T-helper 1 cell treated with Interleukin-12 subunit alpha and Interleukin-12 subunit beta and Interleukin-4 antibody, amounts not matched to agents 30 μg/mL and 1 μg/mL, for 36 hours (primary cell): ENCODE data around the gene UNCX.
A peak's percentile ranks its signal among the peaks of the same experiment; 100 is the strongest.

Experiments
- H3K27ac Mint-ChIP-seq: one replicate; pipeline ENCODE4 v1.8.0; 2021; ENCODE audit warnings: mild to moderate bottlenecking, mixed read lengths
- H3K27me3 Mint-ChIP-seq: one replicate; pipeline ENCODE4 v1.8.0; 2021; ENCODE audit warnings: low read depth, mixed read lengths
- H3K36me3 Mint-ChIP-seq: one replicate; pipeline ENCODE4 v1.8.0; 2021; ENCODE audit warnings: low read depth, mixed read lengths
- H3K4me1 Mint-ChIP-seq: one replicate; pipeline ENCODE4 v1.8.0; 2021; ENCODE audit warnings: low read depth, mixed read lengths
- H3K4me3 Mint-ChIP-seq: one replicate; pipeline ENCODE4 v1.8.0; 2021; ENCODE audit warnings: mild to moderate bottlenecking, moderate library complexity, mixed read lengths
- H3K9me3 Mint-ChIP-seq: one replicate; pipeline ENCODE4 v1.8.0; 2021; ENCODE audit warnings: mixed read lengths

UNCX gene

DNA sequence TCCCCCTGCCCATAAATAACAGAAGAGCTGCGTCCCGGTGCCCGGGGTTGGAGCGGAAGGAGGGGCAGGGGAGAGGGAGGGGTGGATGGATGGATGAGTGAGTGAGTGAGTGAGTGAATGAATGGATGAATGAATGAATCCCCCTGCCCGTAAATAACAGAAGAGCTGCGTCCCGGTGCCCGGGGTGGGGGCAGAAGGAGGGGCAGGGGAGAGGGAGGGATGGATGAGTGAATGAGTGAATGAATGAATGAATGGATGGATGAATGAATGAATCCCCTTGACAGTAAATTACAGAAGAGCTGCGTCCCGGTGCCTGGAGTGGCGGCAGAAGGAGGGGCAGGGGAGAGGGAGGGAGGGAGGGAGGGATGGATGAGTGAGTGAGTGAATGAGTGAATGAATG, 7.6 kb upstream of the UNCX start:
- no peaks in the 10 kb centered on the region for H3K9me3 Mint-ChIP-seq
- peaks cover 67% of the 10 kb centered on the region for H3K27me3 Mint-ChIP-seq
- no peaks in the 10 kb centered on the region for H3K4me1 Mint-ChIP-seq
- H3K36me3 Mint-ChIP-seq, result no peaks in the 10 kb centered on the region
- H3K4me3 Mint-ChIP-seq, result no peak overlapping the region
- no peak overlapping the region for H3K27ac Mint-ChIP-seq

- H3K27me3 Mint-ChIP-seq, result peaks cover 70% of the 10 kb centered on the region
- H3K27ac Mint-ChIP-seq, result peak overlapping the region; percentile 36
Measured at GRCh38 chr7:1225441-1226185, 7.1 kb upstream of the UNCX start.

GRCh38 chr7:1226186-1226901, 6.3 kb upstream of the UNCX start:
- H3K4me1 Mint-ChIP-seq, result no peaks in the 10 kb centered on the region
- H3K4me3 Mint-ChIP-seq, result no peak overlapping the region
- H3K27ac Mint-ChIP-seq, result peak overlapping the region; percentile 45
- peaks cover 69% of the 10 kb centered on the region for H3K27me3 Mint-ChIP-seq
- no peaks in the 10 kb centered on the region for H3K36me3 Mint-ChIP-seq
- no peaks in the 10 kb centered on the region for H3K9me3 Mint-ChIP-seq

More at GRCh38 chr7:1225441-1226185, 7.1 kb upstream of the UNCX start:
- no peak overlapping the region for H3K4me3 Mint-ChIP-seq
- no peaks in the 10 kb centered on the region for H3K36me3 Mint-ChIP-seq
- no peaks in the 10 kb centered on the region for H3K9me3 Mint-ChIP-seq
- H3K4me1 Mint-ChIP-seq, result no peaks in the 10 kb centered on the region

DNA sequence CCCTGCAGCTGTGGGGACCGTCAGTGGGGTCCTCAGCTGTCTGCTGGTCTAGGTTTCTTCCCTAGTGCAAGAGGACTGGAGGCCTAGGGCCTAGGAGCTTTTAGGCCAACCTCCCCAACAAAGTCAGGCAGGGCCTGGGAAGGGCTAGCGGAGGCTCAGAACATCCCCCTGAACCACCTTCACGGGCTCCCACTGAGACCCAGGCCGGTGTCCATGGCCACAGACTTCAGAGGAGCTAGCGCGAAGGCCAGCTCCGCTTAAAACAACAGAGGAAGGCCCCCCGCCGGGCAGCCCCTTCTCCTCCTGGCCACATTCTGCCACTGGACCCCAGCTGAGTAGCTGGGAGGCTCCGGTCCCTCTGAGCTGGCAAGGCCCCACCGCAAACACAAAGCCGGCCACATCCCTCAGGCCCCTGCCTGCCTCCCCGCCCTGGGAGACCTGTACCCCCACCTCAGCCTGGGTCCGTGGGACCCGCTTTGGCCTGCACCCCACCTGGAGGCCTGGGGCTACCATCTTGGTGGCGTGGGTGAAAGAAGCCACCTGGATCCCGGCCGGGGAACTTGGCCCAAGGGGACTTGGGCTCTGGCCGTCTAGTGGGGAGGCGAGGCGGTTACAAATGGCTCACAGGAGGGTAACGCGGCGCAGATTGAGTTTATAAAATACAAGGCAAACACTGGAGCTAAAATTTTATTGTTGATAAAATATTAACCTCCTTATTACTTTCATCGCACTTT, 5.4 kb upstream of the UNCX start:
- H3K36me3 Mint-ChIP-seq, result peaks cover 2% of the 10 kb centered on the region
- peaks cover 70% of the 10 kb centered on the region for H3K27me3 Mint-ChIP-seq
- H3K27ac Mint-ChIP-seq, result no peak overlapping the region
- no peaks in the 10 kb centered on the region for H3K9me3 Mint-ChIP-seq
- no peaks in the 10 kb centered on the region for H3K4me1 Mint-ChIP-seq
- no peak overlapping the region for H3K4me3 Mint-ChIP-seq

- H3K4me3 Mint-ChIP-seq, result no peak overlapping the region
- H3K36me3 Mint-ChIP-seq, result peaks cover 2% of the 10 kb centered on the region
- H3K4me1 Mint-ChIP-seq, result no peaks in the 10 kb centered on the region
- peak overlapping the region; percentile 9 for H3K27ac Mint-ChIP-seq
- no peaks in the 10 kb centered on the region for H3K9me3 Mint-ChIP-seq
- peaks cover 70% of the 10 kb centered on the region for H3K27me3 Mint-ChIP-seq
Measured at GRCh38 chr7:1227814-1228544, 4.7 kb upstream of the UNCX start.

- Mint-ChIP-seq H3K27ac (no peak overlapping the region), H3K9me3 (no peaks in the 10 kb centered on the region), H3K36me3 (peaks cover 2% of the 10 kb centered on the region), H3K4me1 (no peaks in the 10 kb centered on the region), H3K27me3 (peaks cover 66% of the 10 kb centered on the region), H3K4me3 (no peak overlapping the region)
Measured at GRCh38 chr7:1228545-1229201, 4.0 kb upstream of the UNCX start.

DNA sequence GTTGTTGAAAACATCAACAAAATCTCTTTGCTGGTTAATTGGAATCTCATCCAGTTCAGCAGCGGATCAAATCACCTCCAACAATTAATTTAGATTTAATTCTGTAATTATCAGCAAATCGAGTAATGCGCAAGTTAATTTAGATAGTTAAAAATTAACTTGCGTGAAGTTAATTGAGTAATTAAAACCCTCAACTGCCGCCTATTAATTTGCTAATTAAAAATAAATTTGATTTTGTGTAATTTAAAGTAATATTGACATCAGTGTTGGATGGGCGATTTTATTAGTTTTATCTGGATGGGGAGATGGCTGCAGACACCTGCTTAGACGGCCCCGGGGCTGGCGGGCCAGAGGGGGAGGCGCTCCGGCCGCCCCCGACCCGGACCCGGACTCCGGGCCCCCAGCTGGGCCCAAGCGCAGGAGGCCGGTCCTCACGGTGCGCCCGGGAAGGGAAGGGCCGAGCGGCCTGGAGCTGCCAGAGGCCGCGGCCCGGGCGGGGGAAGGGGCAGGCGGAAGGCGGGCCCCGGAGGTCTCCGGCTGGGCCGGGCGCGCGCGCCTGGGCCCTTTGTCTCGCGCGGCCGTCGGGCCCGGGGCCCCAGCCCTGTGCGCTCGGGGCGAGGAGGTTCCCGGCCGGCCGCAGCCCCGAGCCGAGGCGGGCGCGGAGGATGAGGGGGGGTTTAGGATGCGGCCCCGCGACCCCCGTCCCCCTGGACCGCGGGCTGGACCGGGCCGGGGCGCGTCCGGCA, 3.3 kb upstream of the UNCX start:
- Mint-ChIP-seq H3K9me3 (no peaks in the 10 kb centered on the region), H3K36me3 (peaks cover 5% of the 10 kb centered on the region), H3K4me3 (no peak overlapping the region), H3K27me3 (peaks cover 68% of the 10 kb centered on the region), H3K4me1 (no peaks in the 10 kb centered on the region), H3K27ac (no peak overlapping the region)

- Mint-ChIP-seq H3K9me3 (no peaks in the 10 kb centered on the region), H3K27ac (no peak overlapping the region), H3K4me3 (no peak overlapping the region), H3K4me1 (peaks cover 2% of the 10 kb centered on the region), H3K27me3 (peaks cover 73% of the 10 kb centered on the region), H3K36me3 (peaks cover 7% of the 10 kb centered on the region)
Measured at GRCh38 chr7:1229956-1230355, 2.7 kb upstream of the UNCX start.

DNA sequence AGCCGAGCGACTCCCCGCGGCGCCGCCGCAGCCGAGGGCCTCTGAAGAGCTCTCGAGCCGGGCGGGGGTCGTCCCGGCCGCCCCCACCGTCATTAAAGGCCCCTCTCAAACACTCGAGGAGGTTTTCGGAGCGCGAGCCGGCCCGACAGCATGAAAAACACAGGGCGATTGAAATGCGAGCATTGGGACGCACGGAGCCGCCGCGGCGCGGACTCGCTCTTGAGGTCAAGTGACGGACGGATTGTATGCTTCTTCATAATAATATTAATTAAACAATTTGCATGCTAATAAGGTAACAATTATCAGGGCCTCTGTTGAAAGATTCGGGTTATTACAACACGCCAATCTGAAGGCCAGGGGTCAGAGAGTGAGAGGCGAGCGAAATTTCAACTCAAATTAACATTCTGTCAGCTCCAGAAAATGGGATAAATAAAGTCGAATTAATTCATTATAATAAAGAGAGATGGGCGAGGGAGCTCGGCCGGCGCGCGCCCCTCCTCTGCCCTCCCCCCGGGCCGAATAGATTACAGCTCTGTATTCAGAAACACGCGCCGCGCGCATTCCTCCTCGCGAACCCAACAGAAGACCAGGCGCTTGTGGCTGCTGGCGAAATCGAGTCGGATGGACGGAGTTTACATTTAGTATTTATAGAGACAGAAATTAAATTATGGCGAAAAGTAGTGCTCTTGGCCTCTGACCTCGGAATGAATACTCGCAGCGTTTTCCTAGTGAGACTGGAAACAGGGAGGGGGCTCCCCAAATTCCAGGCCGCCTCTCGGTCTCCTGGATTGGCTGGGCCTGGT, 2.1 kb upstream of the UNCX start:
- Mint-ChIP-seq H3K9me3 (no peaks in the 10 kb centered on the region), H3K36me3 (peaks cover 7% of the 10 kb centered on the region), H3K27ac (no peak overlapping the region), H3K4me3 (no peak overlapping the region), H3K27me3 (peaks cover 73% of the 10 kb centered on the region), H3K4me1 (peaks cover 2% of the 10 kb centered on the region)

DNA sequence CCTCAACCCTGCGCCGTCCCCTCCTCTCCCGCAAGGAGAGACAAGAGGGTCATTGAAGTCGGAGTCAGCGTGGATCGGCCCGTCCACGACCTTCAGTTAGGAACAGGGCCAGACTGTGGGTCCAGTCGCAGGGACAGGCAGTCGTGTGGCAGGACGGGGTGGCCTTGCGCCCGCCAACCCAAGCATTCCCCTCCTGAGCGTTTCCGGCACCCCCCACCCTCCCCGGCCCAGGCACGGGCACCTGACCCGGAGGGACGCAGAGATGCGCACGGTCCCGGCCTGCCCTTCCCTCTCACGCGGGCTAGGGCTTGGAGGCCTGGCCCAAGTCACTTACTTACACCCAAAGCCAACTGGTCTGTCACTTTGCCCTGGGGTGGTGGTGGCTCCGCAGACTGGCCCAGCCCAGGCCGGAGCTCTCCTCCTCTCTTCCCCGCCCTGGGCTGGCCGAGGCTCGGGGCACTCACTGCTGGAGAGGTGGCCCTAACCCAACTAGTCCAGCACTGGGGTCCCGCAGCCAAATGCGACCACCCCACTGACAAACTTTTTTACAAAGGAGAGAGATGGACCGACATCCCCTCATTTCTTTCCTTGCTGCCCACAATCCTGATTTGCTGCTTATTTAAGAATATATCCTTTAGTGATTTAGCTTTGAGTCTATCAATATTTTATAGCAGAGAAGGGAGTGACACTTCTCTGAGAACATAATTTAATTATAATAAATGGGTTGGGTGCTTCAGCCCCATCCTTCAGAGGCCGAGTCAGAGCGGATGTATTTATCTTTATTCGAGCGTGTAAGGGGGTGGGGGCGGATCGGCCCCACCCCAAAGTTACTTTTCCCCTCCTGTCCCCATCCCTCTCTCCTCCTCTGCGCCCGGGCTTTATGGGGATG, 1.2 kb upstream of the UNCX start:
- Mint-ChIP-seq H3K27me3 (peaks cover 65% of the 10 kb centered on the region), H3K36me3 (peaks cover 7% of the 10 kb centered on the region), H3K9me3 (no peaks in the 10 kb centered on the region), H3K4me3 (no peak overlapping the region), H3K4me1 (peaks cover 4% of the 10 kb centered on the region), H3K27ac (peak overlapping the region; percentile 62)

DNA sequence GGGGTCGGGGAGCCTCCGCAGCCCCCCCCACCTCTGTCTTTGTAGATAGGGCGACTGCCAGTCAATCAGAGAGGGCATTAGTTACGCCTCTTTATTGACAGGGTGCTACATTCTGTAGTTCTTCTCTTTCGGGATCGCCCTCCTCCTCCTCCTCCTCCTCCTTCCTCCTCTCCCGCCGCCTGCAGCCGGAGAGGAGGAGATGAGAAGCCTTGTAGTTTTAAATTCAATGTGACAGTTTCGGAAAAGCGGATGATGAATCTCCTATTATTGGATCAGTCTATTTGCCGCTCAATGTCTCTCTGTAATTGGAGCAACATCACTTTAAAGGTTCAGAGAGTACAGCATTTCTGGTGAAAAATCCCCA, 587 bp upstream of the UNCX start:
- H3K27ac Mint-ChIP-seq, result peak overlapping the region; percentile 62
- no peak overlapping the region for H3K4me3 Mint-ChIP-seq
- H3K9me3 Mint-ChIP-seq, result no peaks in the 10 kb centered on the region
- H3K27me3 Mint-ChIP-seq, result peaks cover 62% of the 10 kb centered on the region
- peaks cover 4% of the 10 kb centered on the region for H3K4me1 Mint-ChIP-seq
- H3K36me3 Mint-ChIP-seq, result peaks cover 7% of the 10 kb centered on the region

DNA sequence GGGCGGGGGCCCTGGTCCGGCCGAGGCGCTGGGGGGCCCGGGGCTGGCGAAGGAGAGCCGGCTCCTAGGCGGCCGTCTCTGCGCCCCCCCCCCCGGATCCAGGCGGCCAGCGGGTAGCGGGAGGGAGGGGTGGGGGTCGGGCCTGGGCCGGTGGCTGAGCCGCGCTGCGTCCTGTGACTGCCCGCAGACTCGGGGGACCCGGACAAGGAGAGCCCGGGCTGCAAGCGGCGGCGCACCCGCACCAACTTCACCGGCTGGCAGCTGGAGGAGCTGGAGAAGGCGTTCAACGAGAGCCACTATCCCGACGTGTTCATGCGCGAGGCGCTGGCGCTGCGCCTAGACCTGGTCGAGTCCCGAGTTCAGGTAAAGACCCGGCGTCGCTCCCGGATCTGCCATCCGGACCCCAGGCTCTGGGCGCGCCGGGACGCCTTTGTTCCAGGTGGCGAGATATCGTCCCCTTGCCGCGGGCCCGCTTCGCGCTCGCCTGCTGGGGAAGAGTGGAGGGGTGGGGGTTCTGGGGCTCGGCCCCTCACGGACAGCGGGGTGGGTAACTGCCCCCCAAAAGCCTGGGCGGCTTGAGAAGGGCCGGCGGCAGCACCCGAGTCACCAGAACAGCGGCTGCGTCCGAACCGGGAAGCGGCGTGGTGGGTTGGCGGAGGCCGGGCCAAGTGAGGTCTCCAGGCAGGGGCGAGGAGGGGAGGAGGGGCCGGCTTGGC, 819 bp downstream of the UNCX start:
- no peak overlapping the region for H3K27ac Mint-ChIP-seq
- H3K27me3 Mint-ChIP-seq, result peaks cover 60% of the 10 kb centered on the region
- peaks cover 5% of the 10 kb centered on the region for H3K4me1 Mint-ChIP-seq
- H3K36me3 Mint-ChIP-seq, result peaks cover 7% of the 10 kb centered on the region
- no peaks in the 10 kb centered on the region for H3K9me3 Mint-ChIP-seq
- H3K4me3 Mint-ChIP-seq, result no peak overlapping the region
